Cerebellar nuclear complex (tissue), 1 donor: ENCODE data around the gene POLD1.
"Not testable (repeated sequence)": the region's sequence is repeated elsewhere in the genome, so short reads cannot be mapped to it uniquely, and the experiment has no call there.

Experiments used
- DNase-seq, 2 experiments: peaks; one replicate each; lab custom pipeline; 2025; lab: John Stamatoyannopoulos, UW

Gene POLD1

GRCh38 chr19:50435627-50436026 is 51.5 kb downstream of the POLD1 start:
- DNase-seq = no peak

- DNase-seq = no peak
Observed at GRCh38 chr19:50437862-50438449, 53.8 kb downstream of the POLD1 start.

DNA sequence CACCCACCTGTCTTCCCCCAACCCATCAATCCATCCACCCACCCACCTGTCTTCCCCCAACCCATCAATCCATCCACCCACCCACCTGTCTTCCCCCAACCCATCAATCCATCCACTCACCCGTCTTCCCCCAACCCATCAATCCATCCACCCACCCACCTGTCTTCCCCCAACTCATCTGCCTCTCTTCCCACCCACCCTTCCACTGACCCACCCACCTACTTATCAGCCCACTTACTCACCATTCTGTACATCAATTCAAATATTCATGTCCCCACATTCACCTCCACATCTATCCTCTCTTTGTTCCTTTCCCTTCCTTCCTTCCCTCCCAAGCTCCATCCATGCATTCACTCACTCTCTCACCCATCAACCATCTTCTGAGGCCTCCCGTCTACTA is 55.0 kb downstream of the POLD1 start:
- not testable (repeated sequence) for DNase-seq

- no peak for DNase-seq
Observed at GRCh38 chr19:50444059-50444458, 59.9 kb downstream of the POLD1 start.

- DNase-seq = no peak
Observed at GRCh38 chr19:50447053-50447452, 62.9 kb downstream of the POLD1 start.

- DNase-seq = no peak
Observed at GRCh38 chr19:50447750-50448149, 63.6 kb downstream of the POLD1 start.

- DNase-seq = no peak
Observed at GRCh38 chr19:50449236-50449899, 65.2 kb downstream of the POLD1 start.

GRCh38 chr19:50450369-50451222 is 66.4 kb downstream of the POLD1 start:
- no peak for DNase-seq

GRCh38 chr19:50451223-50451534 is 67.0 kb downstream of the POLD1 start:
- DNase-seq = no peak

- no peak for DNase-seq
Observed at GRCh38 chr19:50453243-50453642, 69.1 kb downstream of the POLD1 start.

- no peak for DNase-seq
Observed at GRCh38 chr19:50455992-50456391, 71.8 kb downstream of the POLD1 start.

DNA sequence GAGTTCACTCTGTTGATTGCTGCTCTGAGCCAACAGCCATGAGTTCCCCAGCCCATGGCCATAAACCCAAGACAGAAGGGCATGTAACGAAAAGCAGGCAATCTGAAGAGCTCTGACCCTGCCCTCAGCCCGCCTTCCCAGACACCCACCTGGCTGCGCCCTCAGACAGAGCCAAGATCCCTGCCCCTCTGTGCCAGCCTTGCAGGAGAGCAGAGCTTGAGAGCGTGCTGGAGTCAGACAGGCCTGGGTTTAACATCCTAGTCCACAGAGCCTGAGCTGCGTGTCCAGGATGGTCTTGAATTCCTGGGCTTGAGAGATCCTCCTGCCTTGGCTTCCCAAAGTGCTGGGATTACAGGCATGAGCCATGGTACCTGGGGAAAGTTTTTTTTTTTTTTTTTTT is 73.2 kb downstream of the POLD1 start:
- DNase-seq = no peak

DNA sequence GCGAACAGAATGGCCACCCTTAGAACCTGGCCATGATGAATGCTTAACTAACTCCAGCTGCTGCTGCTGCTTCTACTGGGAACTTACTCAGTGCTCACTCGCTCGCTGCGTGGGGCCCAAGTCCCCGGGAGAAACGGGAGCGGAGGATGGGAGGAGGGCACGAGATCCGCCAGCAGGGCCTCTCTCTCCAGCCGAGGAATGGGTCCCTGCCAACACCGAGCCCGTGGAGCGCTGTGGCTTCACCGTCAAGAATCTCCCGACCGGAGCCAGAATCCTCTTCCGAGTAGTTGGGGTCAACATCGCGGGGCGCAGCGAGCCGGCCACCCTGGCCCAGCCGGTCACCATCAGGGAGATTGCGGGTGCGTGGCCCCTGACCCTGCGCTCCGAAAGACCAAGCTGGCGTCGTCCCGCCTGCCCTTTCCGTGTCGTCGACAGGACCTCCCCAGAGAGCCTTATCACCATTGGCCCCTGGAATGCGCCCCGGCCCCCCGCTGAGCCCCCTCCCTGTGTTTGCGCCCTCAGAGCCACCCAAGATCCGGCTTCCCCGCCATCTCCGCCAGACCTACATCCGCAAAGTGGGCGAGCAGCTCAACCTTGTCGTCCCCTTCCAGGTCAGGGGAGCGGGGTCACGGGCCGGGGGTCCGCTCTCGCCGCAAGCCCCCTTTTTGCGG is 74.4 kb downstream of the POLD1 start:
- no peak for DNase-seq

DNA sequence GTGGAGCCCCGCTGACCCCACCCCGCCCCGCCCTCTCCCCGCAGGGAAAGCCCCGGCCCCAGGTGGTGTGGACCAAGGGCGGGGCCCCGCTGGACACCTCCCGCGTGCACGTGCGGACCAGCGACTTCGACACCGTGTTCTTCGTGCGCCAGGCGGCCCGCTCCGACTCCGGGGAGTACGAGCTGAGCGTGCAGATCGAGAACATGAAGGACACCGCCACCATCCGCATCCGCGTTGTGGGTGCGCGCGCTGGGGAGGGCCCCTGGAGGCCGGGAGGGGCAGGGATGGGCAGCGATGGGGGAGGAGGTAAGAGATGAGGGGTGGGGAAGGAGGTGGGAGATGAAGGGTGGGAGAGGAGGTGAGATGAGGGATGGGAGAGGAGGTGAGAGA is 74.9 kb downstream of the POLD1 start:
- no peak for DNase-seq

- no peak for DNase-seq
Observed at GRCh38 chr19:50459638-50460037, 75.5 kb downstream of the POLD1 start.

DNA sequence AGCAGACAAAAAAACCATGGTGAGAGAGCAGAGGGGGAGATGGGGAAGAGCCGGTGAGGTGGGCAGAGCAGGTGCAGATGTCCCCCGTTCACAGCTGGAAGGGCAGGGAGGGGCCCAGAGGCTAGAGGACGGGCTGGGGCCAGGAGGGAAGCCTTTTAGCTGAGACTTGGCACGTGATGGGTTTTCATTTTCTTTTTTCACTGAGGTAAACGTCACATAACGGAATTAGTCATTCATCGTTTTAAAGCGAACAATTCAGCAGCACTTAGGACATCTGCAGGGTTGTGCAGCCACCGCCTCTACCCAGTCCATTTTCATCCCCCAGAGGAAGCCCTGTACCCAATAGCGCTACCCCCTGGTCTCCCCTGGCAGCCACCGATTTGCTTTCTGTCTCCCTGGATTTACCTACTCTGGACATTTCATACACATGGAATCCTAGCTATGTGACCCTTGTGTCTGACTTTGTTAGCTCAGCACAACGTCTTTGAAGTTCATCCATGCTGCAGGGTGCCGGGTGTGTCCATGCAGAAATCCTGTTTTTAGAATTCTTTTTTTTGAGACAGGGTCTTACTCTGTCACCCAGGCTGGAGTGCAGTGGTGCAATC is 76.1 kb downstream of the POLD1 start:
- DNase-seq = no peak

DNA sequence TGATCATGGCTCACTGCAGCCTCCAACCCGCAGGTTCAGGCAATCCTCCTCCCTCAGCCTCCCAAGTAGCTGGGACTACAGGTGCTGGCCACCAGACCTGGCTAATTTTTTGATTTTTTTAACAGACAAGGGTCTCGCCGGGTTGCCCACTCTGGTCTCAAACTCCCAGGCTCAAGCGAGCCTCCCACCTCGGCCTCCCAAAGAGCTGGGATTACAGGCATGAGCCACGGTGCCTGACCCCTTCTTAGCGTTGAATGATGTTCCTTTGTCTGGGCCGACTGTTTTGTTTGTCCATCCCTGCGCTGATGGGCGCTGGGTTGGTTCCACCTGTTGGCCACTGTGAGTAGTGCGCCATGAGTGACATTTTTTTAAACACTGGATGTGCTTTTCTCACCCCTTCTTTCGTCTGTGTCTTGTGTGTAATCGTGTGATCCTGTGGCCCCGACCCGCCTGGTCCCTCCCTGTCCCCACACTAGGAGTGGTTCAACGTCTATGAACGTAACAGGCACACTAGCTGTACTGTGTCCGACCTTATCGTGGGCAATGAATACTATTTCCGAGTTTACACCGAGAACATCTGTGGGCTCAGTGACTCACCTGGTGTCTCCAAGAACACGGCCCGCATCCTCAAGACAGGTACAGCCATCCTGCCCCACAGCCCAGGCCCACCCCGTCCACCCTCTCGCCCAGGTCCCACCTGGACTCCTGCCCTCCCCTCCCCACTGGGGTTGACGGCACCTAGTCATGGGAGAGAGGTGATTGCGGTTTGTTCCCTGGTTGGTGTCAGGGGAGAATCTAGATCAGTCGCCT is 77.1 kb downstream of the POLD1 start:
- no peak for DNase-seq

GRCh38 chr19:50462970-50463369 is 78.8 kb downstream of the POLD1 start:
- DNase-seq = no peak

GRCh38 chr19:50464348-50464747 is 80.2 kb downstream of the POLD1 start:
- no peak for DNase-seq

- no peak for DNase-seq
Observed at GRCh38 chr19:50465000-50465399, 80.9 kb downstream of the POLD1 start.

GRCh38 chr19:50465986-50466705 is 82.0 kb downstream of the POLD1 start:
- no peak for DNase-seq
